Upper lobe of left lung (tissue), 6 donors: Measurements from ENCODE around the gene ACTL10. TPM values are rescaled to one million over a fixed set of nuclear protein-coding genes. Genes with fewer than 3 reads are reported as not detected.

Source experiments
- ATAC-seq, 2 donors: fragments of 200-7000 bp; cut with Tn5 transposase; one replicate each; pipeline ENCODE4 v1.9.1; 2022; ENCODE audit warnings: mild to moderate bottlenecking in 2 of 2, moderate library complexity in 2 of 2; ENCODE audit not compliant: low FRiP score in 2 of 2
- DNase-seq, 2 donors: peaks; one replicate each; pipeline ENCODE4 v3.0.0-alpha.2; 2019 to 2020
- H3K27ac ChIP-seq, 4 donors: fragments of 200-600 bp; sonication (generic); one replicate each; pipeline ENCODE4 v1.5.1; 2016 to 2019
- H3K27me3 ChIP-seq, 4 donors: fragments of 200-600 bp; sonication (generic); one replicate each; pipeline ENCODE4 v1.5.1; 2017 to 2019
- H3K36me3 ChIP-seq, 4 donors: fragments of 200-600 bp; sonication (generic); one replicate each; pipeline ENCODE4 v1.5.1; 2016 to 2019
- H3K4me1 ChIP-seq, 4 donors: fragments of 200-600 bp; sonication (generic); one replicate each; pipeline ENCODE4 v1.5.1; 2018 to 2019
- H3K4me3 ChIP-seq, 4 donors: fragments of 200-600 bp; sonication (generic); one replicate each; pipeline ENCODE4 v1.5.1; 2017 to 2019; ENCODE audit warnings: mild to moderate bottlenecking in 2 of 4, moderate library complexity in 1 of 4
- H3K9me3 ChIP-seq, 4 donors: fragments of 200-600 bp; sonication (generic); one replicate each; pipeline ENCODE4 v1.5.1; 2018 to 2019
- EP300 ChIP-seq, 4 donors: sonication (generic); formaldehyde crosslinking; IDR thresholded peaks; one replicate each; pipeline ENCODE4 v1.5.1; 2017; ENCODE audit warnings: antibody characterized with exemption in 4 of 4, control low read depth in 2 of 4
- POLR2A ChIP-seq, 4 donors: fragments of 450-650 bp; IDR thresholded peaks; one replicate each; pipeline ENCODE4 v1.5.1; 2016 to 2017; ENCODE audit warnings: antibody characterized with exemption in 4 of 4, mild to moderate bottlenecking in 2 of 4
- POLR2AphosphoS5 ChIP-seq, 2 donors: sonication (generic); formaldehyde crosslinking; IDR thresholded peaks; one replicate each; pipeline ENCODE4 v1.5.1; 2017; ENCODE audit warnings: antibody characterized with exemption in 2 of 2
- WGBS, 2 donors: methylation state at CpG; one replicate each; pipeline ENCODE4 v1.1.5; 2017 to 2018; 5-methylcytosine and 5-hydroxymethylcytosine counted together
- total RNA-seq, 6 donors: library from RNA; depleted of rRNA in 4 of 6; stranded (reverse); fragments of >200 nt in 4 of 6; gene quantifications; one replicate each; pipeline versions ENCODE4 v1.1.0 to v1.2.1, GENCODE V29; 2016 to 2021
- TF ChIP-seq, protein P1 (sequence below), 6 experiments: fragments of 450-650 bp in 4 of 6; fragments of 200-600 bp in 2 of 6; sonication (generic) in 2 of 6; IDR thresholded peaks; one replicate each; pipeline ENCODE4 v1.5.1; 2016 to 2019; ENCODE audit warnings: antibody characterized with exemption in 6 of 6
- donor health status: DM: no; HTN: no; CAD: no; lungs with moderate emphysema.
- donor health status: DM: no; HTN: yes; CAD: no; lungs with severe emphysema.

The ACTL10 gene
- total RNA-seq, 6 donors from 2014 or later, result 1.7 to 3.8 (median 2.1) TPM; not detected in 1

DNA sequence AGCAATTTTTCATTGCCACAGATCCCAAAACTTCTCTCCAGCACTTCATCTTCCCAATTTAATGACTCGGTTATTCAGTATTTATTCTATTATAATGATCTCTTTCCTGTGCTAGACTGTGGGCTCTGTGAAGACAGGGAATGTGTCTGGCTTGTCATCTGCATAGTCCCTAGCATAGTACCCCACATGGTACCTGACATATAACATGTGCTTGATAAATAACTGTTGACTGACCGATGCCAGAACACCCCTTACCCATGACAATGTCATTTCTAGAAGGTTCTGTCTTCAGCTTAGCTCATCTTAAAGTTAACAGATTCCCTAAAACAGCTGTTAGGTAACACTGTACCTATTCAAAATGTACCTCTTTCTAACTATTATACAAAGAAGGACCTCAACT lies 49.8 kb downstream of the ACTL10 start:
- WGBS, 2 donors, result 77 to 83% methylated on average over 2 of the region's 2 CpGs
- H3K9me3 ChIP-seq, result no peaks in the 10 kb centered on the region
- DNase-seq (no peak), ATAC-seq (no peak)
- no peak overlapping the region for H3K4me3 ChIP-seq
- peaks cover 9 to 21% (median 10%) of the 10 kb centered on the region in 4 donors for H3K4me1 ChIP-seq
- H3K36me3 ChIP-seq, result peaks cover 15 to 32% (median 31%) of the 10 kb centered on the region in 4 donors
- no peak overlapping the region for H3K27ac ChIP-seq
- TF ChIP-seq POLR2AphosphoS5 (IDR thresholded peaks at IDR 0.05), result no peak
- TF ChIP-seq, protein P1, sequence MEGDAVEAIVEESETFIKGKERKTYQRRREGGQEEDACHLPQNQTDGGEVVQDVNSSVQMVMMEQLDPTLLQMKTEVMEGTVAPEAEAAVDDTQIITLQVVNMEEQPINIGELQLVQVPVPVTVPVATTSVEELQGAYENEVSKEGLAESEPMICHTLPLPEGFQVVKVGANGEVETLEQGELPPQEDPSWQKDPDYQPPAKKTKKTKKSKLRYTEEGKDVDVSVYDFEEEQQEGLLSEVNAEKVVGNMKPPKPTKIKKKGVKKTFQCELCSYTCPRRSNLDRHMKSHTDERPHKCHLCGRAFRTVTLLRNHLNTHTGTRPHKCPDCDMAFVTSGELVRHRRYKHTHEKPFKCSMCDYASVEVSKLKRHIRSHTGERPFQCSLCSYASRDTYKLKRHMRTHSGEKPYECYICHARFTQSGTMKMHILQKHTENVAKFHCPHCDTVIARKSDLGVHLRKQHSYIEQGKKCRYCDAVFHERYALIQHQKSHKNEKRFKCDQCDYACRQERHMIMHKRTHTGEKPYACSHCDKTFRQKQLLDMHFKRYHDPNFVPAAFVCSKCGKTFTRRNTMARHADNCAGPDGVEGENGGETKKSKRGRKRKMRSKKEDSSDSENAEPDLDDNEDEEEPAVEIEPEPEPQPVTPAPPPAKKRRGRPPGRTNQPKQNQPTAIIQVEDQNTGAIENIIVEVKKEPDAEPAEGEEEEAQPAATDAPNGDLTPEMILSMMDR (IDR thresholded peaks at IDR 0.05), result no peak
- TF ChIP-seq POLR2A (IDR thresholded peaks at IDR 0.05), result no peak
- no peak for TF ChIP-seq EP300 (IDR thresholded peaks at IDR 0.05)
- H3K27me3 ChIP-seq, result no peaks in the 10 kb centered on the region

Other genes starting within 250 kb of the ACTL10 start
- 10 to 100 TPM in 3 of 6 donors, 1 to 10 TPM in 3; 8.2 to 23.4 (median 11.3) TPM for gene SNTA1, start 223.2 kb upstream of the ACTL10 start, total RNA-seq
- 10 to 100 TPM; 10.0 to 35.6 (median 16.2) TPM for gene CBFA2T2, start 176.8 kb upstream of the ACTL10 start, total RNA-seq
- not detected for gene C20orf144, start 4.6 kb upstream of the ACTL10 start, total RNA-seq
- gene NECAB3, start 7.5 kb downstream of the ACTL10 start, total RNA-seq, result 100 to 1,000 TPM in 2 of 6 donors, 10 to 100 TPM in 4; 43.4 to 309 (median 90.6) TPM
- gene E2F1, start 19.4 kb downstream of the ACTL10 start, total RNA-seq, result 10 to 100 TPM in 1 of 6 donors, 1 to 10 TPM in 5; 5.5 to 12.9 (median 6.8) TPM
- gene PXMP4, start 53.4 kb downstream of the ACTL10 start, total RNA-seq, result 10 to 100 TPM; 18.4 to 80.2 (median 29.8) TPM
- gene ZNF341, start 65.1 kb downstream of the ACTL10 start, total RNA-seq, result 10 to 100 TPM in 1 of 6 donors, 1 to 10 TPM in 5; 2.0 to 17.8 (median 5.0) TPM
- 100 to 1,000 TPM in 5 of 6 donors, 10 to 100 TPM in 1; 71.2 to 139 (median 104) TPM for gene CHMP4B, start 144.4 kb downstream of the ACTL10 start, total RNA-seq